NB4 (cell line): ENCODE results near the gene DDRGK1.

Experiments used
- DNase-seq: peaks from one replicate; pipeline ENCODE4 v3.0.0; 2010; ENCODE audit warnings: low read depth
- H3K4me3 ChIP-seq: one replicate; pipeline ENCODE4 v1.5.1; 2011; ENCODE audit warnings: mild to moderate bottlenecking, low read depth, low read length, moderate library complexity
- MYC ChIP-seq: IDR thresholded peaks from 2 replicates; pipeline ENCODE4 v1.6.1; 2011; ENCODE audit warnings: low read depth, low read length
- POLR2A ChIP-seq: IDR thresholded peaks from 2 replicates; pipeline ENCODE4 v1.6.1; 2011; ENCODE audit warnings: mild to moderate bottlenecking; ENCODE audit not compliant: insufficient read length; ENCODE audit errors: extremely low read depth
- TF ChIP-seq, protein P1 (sequence below): IDR thresholded peaks from one replicate; pipeline ENCODE4 v1.5.1; 2012; ENCODE audit warnings: low read depth, low read length
- TF ChIP-seq, protein P2 (sequence below): IDR thresholded peaks from 2 replicates; pipeline ENCODE4 v1.6.1; 2011; ENCODE audit warnings: low read depth, low read length

The DDRGK1 gene

DNA sequence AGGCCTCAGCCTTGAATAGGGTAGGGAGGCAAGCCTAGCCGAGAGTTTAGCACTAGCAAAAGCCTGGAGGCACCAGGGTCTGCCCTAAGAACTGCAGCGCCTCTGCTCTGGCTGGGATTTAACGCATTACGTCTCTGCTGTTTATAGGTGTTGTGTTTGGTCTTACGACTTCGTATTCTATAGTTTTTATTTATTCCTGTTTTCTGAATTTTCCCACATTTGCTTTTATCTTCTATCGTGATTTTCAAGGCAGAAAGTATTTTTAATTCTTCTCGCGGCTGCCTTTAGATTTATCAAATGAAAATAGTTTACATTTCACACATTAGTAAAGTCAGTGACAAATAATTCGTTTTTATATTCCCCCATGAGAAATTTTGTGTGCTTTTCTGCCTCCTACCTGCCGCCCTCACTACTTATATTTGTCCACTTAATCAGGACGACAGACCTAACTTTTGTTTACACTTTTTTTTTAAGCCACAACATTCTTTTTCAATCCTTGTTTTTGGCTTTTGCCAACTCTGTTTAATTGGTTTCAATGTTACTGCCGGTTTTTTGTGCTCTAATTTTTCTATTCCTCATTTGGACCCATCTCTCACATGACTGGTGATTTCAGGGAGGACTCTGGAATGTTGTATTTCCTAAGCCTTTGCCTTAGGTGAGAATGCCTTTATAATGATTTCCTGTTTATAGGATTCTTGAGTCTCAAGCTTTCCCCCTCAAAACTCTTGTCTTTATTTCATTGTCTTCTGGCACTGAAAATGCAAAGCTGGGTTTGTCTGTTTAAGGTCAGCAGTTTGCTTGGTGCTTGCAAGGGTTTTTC lies 29.8 kb downstream of the DDRGK1 start:
- TF ChIP-seq, protein P1, sequence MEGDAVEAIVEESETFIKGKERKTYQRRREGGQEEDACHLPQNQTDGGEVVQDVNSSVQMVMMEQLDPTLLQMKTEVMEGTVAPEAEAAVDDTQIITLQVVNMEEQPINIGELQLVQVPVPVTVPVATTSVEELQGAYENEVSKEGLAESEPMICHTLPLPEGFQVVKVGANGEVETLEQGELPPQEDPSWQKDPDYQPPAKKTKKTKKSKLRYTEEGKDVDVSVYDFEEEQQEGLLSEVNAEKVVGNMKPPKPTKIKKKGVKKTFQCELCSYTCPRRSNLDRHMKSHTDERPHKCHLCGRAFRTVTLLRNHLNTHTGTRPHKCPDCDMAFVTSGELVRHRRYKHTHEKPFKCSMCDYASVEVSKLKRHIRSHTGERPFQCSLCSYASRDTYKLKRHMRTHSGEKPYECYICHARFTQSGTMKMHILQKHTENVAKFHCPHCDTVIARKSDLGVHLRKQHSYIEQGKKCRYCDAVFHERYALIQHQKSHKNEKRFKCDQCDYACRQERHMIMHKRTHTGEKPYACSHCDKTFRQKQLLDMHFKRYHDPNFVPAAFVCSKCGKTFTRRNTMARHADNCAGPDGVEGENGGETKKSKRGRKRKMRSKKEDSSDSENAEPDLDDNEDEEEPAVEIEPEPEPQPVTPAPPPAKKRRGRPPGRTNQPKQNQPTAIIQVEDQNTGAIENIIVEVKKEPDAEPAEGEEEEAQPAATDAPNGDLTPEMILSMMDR, result no peak
- TF ChIP-seq MYC (no peak), POLR2A (no peak)
- TF ChIP-seq, protein P2, sequence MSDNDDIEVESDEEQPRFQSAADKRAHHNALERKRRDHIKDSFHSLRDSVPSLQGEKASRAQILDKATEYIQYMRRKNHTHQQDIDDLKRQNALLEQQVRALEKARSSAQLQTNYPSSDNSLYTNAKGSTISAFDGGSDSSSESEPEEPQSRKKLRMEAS, result no peak
- peak overlapping the region; percentile 63 for H3K4me3 ChIP-seq
- DNase-seq, result peak; percentile 55

DNA sequence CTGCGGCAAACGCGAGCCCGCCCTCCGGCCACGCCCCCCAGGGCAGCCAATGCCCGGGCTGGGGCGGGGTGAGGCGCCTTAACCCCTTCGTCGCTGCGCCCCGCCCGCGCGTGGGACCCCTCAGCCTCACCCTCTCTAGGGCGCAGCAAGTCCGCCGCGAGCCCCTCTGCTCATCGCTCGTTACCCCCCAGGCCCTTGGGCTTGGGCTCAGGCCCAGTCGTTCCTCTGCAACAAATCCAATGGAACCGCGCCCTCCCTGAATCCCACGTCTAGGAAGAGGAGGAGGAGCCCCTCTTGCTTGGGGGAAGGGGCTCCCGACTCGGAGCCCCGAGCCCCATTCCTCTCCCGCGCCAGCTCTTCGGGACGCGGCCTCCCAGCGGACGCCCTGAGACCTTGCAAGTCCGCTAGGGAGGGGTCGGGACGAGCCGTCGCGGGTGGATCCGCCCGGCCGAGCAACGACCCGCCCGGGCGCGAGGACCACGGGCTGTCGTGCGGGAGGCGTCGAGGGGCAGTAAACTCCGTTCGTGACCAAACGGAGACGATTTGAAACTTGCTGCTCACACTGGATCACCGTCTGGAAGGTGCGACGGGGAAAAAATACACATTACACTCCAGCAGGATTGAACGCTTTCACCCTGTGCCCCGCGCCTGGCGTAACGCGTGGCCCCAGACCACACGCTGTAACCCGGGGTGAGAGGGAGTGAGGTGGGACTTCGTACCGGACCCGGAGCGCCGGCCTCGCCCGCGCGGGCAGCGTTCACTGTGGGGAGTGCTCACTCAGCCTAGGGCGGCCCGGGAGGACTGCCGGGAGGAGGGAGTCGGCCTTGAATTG lies 30.7 kb downstream of the DDRGK1 start:
- no peak for TF ChIP-seq POLR2A
- TF ChIP-seq, protein P2, result no peak
- peak; percentile 87 for DNase-seq
- H3K4me3 ChIP-seq, result peak overlapping the region; percentile 63

DNA sequence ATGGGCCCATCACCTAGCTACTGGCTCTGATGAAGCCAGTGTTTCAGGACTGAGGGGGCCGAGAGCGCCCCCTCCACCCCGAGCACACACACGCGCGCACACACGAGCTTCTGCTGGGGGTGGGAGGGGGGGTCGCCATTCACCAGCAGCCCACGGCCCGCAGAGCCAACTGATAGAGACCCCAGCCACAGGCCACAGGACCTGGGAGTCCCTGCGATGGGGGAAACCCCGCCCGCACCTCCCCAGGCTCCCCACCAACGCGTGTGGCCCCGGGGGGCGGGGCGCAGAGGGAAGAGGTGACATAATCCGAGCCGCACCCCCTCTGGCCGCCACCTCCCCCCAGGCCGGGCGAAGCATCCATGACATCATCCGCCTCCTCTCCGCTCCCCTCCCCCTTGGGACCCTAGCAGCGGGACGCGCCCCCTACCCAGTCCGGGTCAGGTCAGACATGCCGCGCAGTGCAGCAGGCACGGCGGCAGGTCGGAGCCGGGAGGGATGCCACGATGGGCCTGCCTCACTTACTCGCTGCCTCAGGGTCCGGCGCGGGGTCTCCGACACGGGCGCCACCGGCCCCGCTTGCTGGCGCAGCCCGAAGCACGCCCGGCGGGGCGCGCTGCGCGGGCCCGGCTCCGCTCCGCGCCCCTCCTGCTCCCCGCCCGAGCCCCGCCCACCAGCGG lies 31.4 kb downstream of the DDRGK1 start, which contains the start of gene LZTS3:
TSS of gene LZTS3 (minus strand) at position 617 of the 677 bp plus-strand sequence. CDS start 6,386 bp downstream, outside the sequence.
- peak; percentile 11 for TF ChIP-seq POLR2A
- TF ChIP-seq, protein P1, result no peak
- TF ChIP-seq MYC, result 0 out of 2 replicates have a peak, but pooled peaks have one; percentile 18
- TF ChIP-seq, protein P2, result peak; percentile 34; the same call in 1 of the 2 replicates
- peak; percentile 74 for DNase-seq
- H3K4me3 ChIP-seq, result peak within 1 kb of the TSS; percentile 63

DNA sequence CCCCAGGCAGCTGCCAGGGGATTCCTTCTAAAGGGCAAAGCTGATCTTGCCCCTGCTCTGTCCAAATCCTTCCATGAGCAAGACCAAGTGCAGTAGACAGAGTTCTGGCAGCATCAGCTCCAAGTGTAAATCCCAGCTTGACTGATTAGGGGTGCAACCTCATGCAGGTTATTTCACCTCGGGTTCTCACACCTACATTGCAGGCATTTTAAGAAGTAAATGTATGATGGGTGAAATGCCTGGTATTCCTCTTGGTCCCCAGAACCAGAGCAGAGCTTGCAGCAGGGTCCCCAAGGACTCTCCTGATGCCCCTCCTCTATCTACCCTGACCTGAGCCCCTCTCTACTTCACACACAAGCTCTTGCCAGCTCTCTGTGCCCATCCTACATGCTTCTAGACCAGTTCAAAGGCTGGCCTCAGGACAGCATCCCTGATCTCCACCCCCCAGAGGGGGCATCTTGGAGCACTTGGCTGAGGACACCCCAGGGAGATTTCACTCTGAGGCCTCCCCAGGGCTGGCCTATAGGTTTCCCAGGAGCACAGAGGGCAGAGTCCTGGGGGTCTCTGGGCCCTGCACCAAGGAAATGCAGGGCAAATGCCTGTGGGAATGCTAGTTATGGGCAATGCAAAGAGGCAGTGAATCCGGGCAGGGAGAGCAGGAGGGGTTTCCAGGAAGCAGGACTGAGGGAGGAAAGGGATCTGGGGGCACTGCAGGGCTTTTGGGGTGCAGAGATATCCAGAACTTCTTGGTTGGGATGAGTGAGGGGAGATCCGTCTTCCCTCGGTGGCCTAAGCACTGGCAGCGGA lies 32.2 kb downstream of the DDRGK1 start:
- TF ChIP-seq, protein P2, result no peak
- DNase-seq, result no peak
- H3K4me3 ChIP-seq, result no peak overlapping the region

DNA sequence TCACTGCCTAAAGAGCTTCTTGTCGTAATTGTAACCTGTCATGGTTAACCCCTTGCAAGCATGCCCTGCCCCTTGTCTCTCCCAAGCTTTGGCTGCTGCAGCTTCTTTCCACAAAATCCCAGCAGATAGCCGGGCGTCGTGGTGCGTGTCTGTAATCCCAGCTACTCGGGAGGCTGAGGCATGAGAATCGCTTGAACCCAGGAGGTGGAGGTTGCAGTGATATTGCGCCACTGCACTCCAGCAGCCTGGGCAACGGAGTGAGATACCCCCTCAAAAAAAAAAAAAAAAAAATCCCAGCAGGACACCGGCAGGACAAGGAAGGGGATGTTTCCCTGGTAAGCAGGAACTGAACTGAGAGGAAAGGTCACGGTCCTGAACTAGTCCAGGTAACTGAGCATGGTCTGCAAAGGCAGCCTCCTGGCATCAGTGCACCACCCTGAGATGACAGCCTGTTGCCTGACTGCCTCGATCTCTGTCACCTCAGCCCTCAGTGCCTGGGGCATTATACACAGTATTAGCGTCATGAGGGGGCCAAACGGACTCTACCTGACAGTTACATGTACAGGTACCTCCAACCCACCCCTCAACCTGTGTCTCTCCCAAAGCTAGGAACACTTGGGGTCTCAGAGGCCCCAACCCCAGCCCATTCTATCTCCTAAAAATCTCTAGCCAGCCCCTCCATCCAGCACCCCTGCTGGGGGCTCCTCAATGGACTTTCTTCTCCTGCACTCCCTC lies 32.9 kb downstream of the DDRGK1 start:
- no peak for DNase-seq
- no peak overlapping the region for H3K4me3 ChIP-seq
- no peak for TF ChIP-seq MYC
- TF ChIP-seq, protein P1, result no peak
- TF ChIP-seq, protein P2, result no peak
- TF ChIP-seq POLR2A, result no peak
